Lower leg skin (tissue), 4 donors: ENCODE results near the gene CABLES1. TPM values are rescaled to one million over a fixed set of nuclear protein-coding genes. Genes with fewer than 3 reads are reported as not detected.

Experiments used
- DNase-seq, 2 donors: peaks; one replicate each; pipeline ENCODE4 v3.0.0-alpha.2; 2019; ENCODE audit warnings: low spot score in 2 of 2
- H3K4me3 ChIP-seq: fragments of 200-600 bp; sonication (generic); 2 replicates; pipeline ENCODE4 v1.5.1; 2017; ENCODE audit warnings: mild to moderate bottlenecking, low read depth; ENCODE audit not compliant: poor library complexity, severe bottlenecking
- POLR2A ChIP-seq, 2 donors: fragments of 450-650 bp; IDR thresholded peaks; one replicate each; pipeline ENCODE4 v1.6.1; 2016 to 2017; ENCODE audit warnings: antibody characterized with exemption in 2 of 2, mild to moderate bottlenecking in 1 of 2, moderate library complexity in 1 of 2
- WGBS, 2 donors: methylation state at CpG; one replicate each; pipeline ENCODE4 v1.1.5; 2018; 5-methylcytosine and 5-hydroxymethylcytosine counted together
- intact Hi-C: fragments of 100-400 bp; cut with DNase I; formaldehyde crosslinking; loops from one replicate; pipeline ENCODE4 v1.15.0; 2023; ENCODE audit warnings: low total_unique reads
- total RNA-seq, 4 donors: library from RNA; depleted of rRNA; stranded (reverse); fragments of >200 nt; gene quantifications; one replicate each; pipeline ENCODE4 v1.1.0, GENCODE V29; 2016
- TF ChIP-seq, protein P1 (sequence below), 3 donors: fragments of 450-650 bp; IDR thresholded peaks; one replicate each; pipeline ENCODE4 v1.5.1; 2016; ENCODE audit warnings: antibody characterized with exemption in 3 of 3, mild to moderate bottlenecking in 3 of 3, moderate library complexity in 2 of 3

Gene CABLES1
- total RNA-seq, 4 donors from 2014 or later, result 15.0 to 52.5 (median 27.5) TPM

DNA sequence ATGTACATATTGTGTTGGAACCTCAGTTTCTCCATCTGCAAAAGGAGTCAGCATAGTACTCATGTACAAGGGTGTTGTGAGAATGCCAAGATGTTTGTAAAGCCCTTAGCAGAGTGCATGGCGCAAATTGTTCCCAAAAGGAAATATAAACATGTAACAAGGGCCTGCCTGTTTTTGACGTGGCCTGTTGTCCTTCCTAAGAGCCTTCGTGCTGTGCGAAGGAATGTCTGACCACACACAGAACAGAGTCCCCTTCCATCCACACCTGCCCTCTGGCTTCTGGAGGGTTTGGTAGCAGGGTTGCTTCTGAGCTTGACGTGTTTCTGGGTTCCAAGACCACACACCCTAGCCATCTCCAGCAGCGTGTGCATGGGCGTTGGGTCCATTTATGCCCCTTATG lies 34.9 kb downstream of the CABLES1 start:
- no peak for DNase-seq
- WGBS, 2 donors, result 92 to 94% methylated on average over 7 of the region's 7 CpGs
- TF ChIP-seq, protein P1, sequence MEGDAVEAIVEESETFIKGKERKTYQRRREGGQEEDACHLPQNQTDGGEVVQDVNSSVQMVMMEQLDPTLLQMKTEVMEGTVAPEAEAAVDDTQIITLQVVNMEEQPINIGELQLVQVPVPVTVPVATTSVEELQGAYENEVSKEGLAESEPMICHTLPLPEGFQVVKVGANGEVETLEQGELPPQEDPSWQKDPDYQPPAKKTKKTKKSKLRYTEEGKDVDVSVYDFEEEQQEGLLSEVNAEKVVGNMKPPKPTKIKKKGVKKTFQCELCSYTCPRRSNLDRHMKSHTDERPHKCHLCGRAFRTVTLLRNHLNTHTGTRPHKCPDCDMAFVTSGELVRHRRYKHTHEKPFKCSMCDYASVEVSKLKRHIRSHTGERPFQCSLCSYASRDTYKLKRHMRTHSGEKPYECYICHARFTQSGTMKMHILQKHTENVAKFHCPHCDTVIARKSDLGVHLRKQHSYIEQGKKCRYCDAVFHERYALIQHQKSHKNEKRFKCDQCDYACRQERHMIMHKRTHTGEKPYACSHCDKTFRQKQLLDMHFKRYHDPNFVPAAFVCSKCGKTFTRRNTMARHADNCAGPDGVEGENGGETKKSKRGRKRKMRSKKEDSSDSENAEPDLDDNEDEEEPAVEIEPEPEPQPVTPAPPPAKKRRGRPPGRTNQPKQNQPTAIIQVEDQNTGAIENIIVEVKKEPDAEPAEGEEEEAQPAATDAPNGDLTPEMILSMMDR (IDR thresholded peaks at IDR 0.05), result no peak
- no peak for TF ChIP-seq POLR2A (IDR thresholded peaks at IDR 0.05)
- intact Hi-C loops, result no loop called here
- no peak overlapping the region for H3K4me3 ChIP-seq

DNA sequence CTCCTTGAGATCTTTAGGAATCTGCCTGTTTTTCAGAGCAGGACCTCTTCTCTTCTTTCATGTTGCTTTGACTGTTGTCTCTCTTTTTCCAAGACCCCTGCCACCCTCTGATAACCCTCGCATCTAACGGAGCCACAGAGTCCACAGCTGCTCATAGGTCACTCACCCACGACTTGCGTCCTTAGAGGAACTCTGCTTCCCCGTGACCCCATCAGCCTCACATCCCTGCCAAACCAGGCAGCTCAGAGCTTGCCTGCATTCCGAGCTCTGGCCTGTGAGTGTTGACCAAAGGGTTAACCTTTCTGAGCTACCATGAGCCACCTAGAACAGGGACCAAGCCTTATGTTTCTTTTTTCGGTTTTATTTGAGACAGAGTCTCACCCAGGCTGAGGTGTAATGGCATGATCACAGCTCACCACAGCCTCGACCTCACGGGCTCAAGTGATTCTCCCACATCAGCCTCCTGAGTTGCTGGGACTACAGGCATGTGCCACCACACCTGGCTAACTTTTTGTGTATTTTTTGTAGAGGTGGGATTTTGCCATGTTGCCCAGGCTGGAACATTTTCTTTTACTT lies 36.4 kb downstream of the CABLES1 start:
- intact Hi-C loops, result no loop called here
- WGBS, 2 donors, result 85% methylated on average over 9 of the region's 9 CpGs
- TF ChIP-seq POLR2A (IDR thresholded peaks at IDR 0.05), result no peak
- TF ChIP-seq, protein P1 (IDR thresholded peaks at IDR 0.05), result no peak
- DNase-seq, result no peak
- H3K4me3 ChIP-seq, result no peak overlapping the region

- DNase-seq, result no peak
- TF ChIP-seq, protein P1 (IDR thresholded peaks at IDR 0.05), result no peak
- no peak for TF ChIP-seq POLR2A (IDR thresholded peaks at IDR 0.05)
- no peak overlapping the region for H3K4me3 ChIP-seq
- intact Hi-C loops, result no loop called here
- 81 to 86% methylated on average over 14 of the region's 14 CpGs for WGBS, 2 donors
Observed at GRCh38 chr18:23172591-23173380, 37.5 kb downstream of the CABLES1 start.

DNA sequence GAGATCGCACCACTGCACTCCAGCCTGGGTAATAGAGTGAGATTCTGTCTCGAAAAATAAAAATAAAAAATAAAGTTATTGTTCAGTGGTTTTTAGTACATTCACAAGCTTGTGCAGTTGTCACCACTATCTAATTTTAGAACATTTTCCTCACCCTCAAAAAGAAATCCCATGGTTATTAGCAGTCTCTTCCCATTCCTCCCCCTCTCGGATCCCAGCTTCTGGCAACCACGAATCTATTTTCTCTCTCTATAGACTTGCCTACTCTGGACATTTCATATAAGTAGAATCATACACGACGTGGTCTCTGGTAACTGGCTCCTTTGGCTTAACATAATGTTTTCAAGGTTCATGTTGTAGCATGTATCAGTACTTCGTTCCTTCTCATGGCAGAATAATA lies 38.6 kb downstream of the CABLES1 start:
- WGBS, 2 donors, result 55 to 67% methylated on average over 7 of the region's 7 CpGs
- TF ChIP-seq POLR2A (IDR thresholded peaks at IDR 0.05), result no peak
- TF ChIP-seq, protein P1 (IDR thresholded peaks at IDR 0.05), result no peak
- intact Hi-C loops, result no loop called here
- H3K4me3 ChIP-seq, result no peak overlapping the region
- DNase-seq, result no peak

DNA sequence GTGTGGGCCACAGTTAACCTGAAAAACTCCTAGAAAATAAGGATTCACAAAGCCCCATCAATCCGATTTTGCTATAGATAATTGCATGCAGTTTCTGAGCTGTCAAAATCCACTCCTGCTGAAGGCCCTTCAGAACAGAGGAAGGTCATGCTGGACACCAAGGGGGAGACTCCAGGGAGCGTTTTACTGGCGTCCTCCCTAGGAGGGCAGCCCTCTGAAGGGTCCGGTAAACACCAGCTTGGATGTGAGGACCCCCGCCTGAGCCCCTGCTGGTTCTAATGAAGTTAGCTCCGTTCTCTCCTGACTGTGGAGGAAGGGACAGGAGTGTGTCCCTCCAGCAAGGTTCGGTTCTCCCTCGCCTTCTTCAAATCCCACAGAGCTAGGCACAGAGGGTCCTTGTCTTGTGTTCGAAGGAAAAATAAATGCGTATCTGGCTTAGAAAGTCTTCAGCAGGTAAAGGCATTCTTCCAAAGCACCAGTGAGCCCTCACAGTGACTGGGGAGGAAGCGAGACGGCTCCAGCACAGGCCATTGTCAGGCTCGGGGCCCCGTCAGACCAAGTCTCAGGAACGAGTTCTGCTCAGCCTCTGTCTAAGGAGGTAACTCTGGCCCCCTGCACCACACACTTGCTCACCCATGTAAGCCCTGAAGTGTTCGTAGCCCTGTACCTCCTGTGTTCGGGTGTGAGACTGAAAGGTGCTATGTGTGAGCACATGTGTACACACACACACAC lies 41.6 kb downstream of the CABLES1 start:
- DNase-seq, result no peak
- TF ChIP-seq, protein P1 (IDR thresholded peaks at IDR 0.05), result no peak
- TF ChIP-seq POLR2A (IDR thresholded peaks at IDR 0.05), result no peak
- no peak overlapping the region for H3K4me3 ChIP-seq
- intact Hi-C loops, result no loop called here
- WGBS, 2 donors, result 93 to 95% methylated on average over 17 of the region's 17 CpGs
